HT1080 (cell line): ENCODE measurements around the gene PHB1. TPM values are rescaled to one million over a fixed set of nuclear protein-coding genes. Genes with fewer than 3 reads are reported as not detected.

ENCODE experiments used
- DNase-seq: peaks from one replicate; pipeline ENCODE4 v3.0.0-alpha.2; 2015; ENCODE audit warnings: low read depth
- polyA plus RNA-seq, 2 experiments: library from polyadenylated mRNA; depleted of rRNA; stranded (reverse); fragments of >200 nt; gene quantifications; 2 replicates each; pipeline ENCODE4 v1.2.3, GENCODE V29; 2015
- total RNA-seq: library from RNA; depleted of rRNA; stranded (reverse); fragments of >200 nt; shearing (Covaris generic); gene quantifications from 2 replicates; pipeline ENCODE4 v1.2.3, GENCODE V29; 2014; rRNA removed

PHB1 gene
- total RNA-seq = 245 and 256 TPM in 2 replicates
- polyA plus RNA-seq (2015; cell fraction: cytosol; rRNA removed) = 137 and 155 TPM in 2 replicates
- 110 and 113 TPM in 2 replicates for polyA plus RNA-seq (2015; cell fraction: nucleus; rRNA removed)

GRCh38 chr17:49414622-49415350 is at the start of gene PHB1:
TSS of gene PHB1 (minus strand) at chr17:49414882. CDS start at chr17:49413264, 1,618 bp downstream.
- peak; percentile 99 for DNase-seq

- DNase-seq = no peak
Observed at GRCh38 chr17:49464049-49464448, 49.4 kb upstream of the PHB1 start.

GRCh38 chr17:49461580-49461979 is 46.9 kb upstream of the PHB1 start:
- no peak for DNase-seq

GRCh38 chr17:49460401-49460800 is 45.7 kb upstream of the PHB1 start:
- no peak for DNase-seq

GRCh38 chr17:49459401-49459984 is 44.8 kb upstream of the PHB1 start:
- DNase-seq = no peak

- DNase-seq = no peak
Observed at GRCh38 chr17:49457564-49458535, 43.2 kb upstream of the PHB1 start.

- peak; percentile 90 for DNase-seq
Observed at GRCh38 chr17:49456183-49456965, 41.7 kb upstream of the PHB1 start.

GRCh38 chr17:49455272-49455861 is 40.7 kb upstream of the PHB1 start:
- DNase-seq = no peak

GRCh38 chr17:49454050-49454449 is 39.4 kb upstream of the PHB1 start:
- DNase-seq = peak; percentile 80

- DNase-seq = no peak
Observed at GRCh38 chr17:49452661-49453060, 38.0 kb upstream of the PHB1 start.

GRCh38 chr17:49452201-49452600 is 37.5 kb upstream of the PHB1 start:
- no peak for DNase-seq

GRCh38 chr17:49450735-49451134 is 36.1 kb upstream of the PHB1 start:
- DNase-seq = peak; percentile 76

GRCh38 chr17:49450181-49450580 is 35.5 kb upstream of the PHB1 start:
- no peak for DNase-seq

GRCh38 chr17:49447628-49448302 is 33.1 kb upstream of the PHB1 start:
- DNase-seq = no peak

- no peak for DNase-seq
Observed at GRCh38 chr17:49445591-49445990, 30.9 kb upstream of the PHB1 start.

- DNase-seq = no peak
Observed at GRCh38 chr17:49444384-49444783, 29.7 kb upstream of the PHB1 start.

- DNase-seq = peak; percentile 43
Observed at GRCh38 chr17:49443862-49444261, 29.2 kb upstream of the PHB1 start.

- DNase-seq = no peak
Observed at GRCh38 chr17:49442041-49442440, 27.4 kb upstream of the PHB1 start.

GRCh38 chr17:49441578-49441977 is 26.9 kb upstream of the PHB1 start:
- DNase-seq = no peak

- no peak for DNase-seq
Observed at GRCh38 chr17:49440581-49440980, 25.9 kb upstream of the PHB1 start.
